ENCODE results near the gene PLOD1. TPM values are rescaled to one million over a fixed set of nuclear protein-coding genes. Genes with fewer than 3 reads are reported as not detected.
"Not testable (repeated sequence)": the region's sequence is repeated elsewhere in the genome, so short reads cannot be mapped to it uniquely, and the experiment has no call there.

PLOD1 gene
- total and polyA plus RNA-seq, 2 of the 13 experiments (the other 11 are each of a cell fraction or from before 2014, with no cell fraction given) = 70.1 to 318 TPM

DNA sequence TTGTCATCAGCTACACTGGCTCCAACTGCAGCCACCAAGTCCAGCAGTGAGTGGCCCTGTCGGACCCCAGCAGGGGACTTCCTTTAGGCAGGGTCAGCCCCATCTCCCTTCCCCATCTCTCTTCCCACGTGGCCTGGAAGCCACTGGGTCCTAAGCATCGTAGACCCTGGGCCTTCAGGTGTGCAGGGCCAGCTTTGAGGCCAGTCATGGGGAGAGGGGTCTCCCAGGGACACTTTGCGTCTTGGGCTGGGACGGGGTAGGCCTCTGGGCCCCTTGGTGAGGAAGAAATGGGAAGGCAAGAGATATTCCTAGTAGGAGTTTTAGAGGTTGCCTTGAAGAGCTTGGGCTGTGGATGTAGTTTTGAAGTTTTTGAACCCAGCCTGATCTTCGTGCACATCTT is 72.7 kb downstream of the PLOD1 start:
- Histone ChIP-seq H3K79me2 (ENCODE audit: insufficient read depth, low read length) (no peaks in the 10 kb centered on the region), H3K4me1 (ENCODE audit: insufficient read depth, low read length) (no peaks in the 10 kb centered on the region), H3K36me3 (replicated peaks in 1 of 2; ENCODE audit: control insufficient read depth in 1 of 2, insufficient read depth in 2 of 2, low read length in 2 of 2) (peaks cover 44 to 80% of the 10 kb centered on the region in 2 experiments), H3K27me3 (ENCODE audit: control insufficient read depth in 1 of 2, insufficient read depth in 2 of 2, low read length in 2 of 2) (no peaks in the 10 kb centered on the region), H3K4me3 (replicated peaks in 1 of 3; ENCODE audit: insufficient read depth in 1 of 3, low read depth in 2 of 3, low read length in 3 of 3) (no peak overlapping the region), H3K27ac (ENCODE audit: extremely low read length, insufficient read depth, low read length) (no peak overlapping the region), H2AFZ (ENCODE audit: low read length) (no peak overlapping the region), H3K4me2 (ENCODE audit: low read depth, low read length) (no peak overlapping the region), H4K20me1 (ENCODE audit: insufficient read depth, low read length) (no peaks in the 10 kb centered on the region), H3K9ac (ENCODE audit: insufficient read depth, low read depth, low read length) (no peak overlapping the region), H3K9me3 (ENCODE audit: low read length) (no peaks in the 10 kb centered on the region)
- ChIA-PET POLR2A (interaction anchor here (1.1 kb wide), 1 partner anchor 12 kb away, joined by 3 read pairs; the partner anchor contains the start of gene MIIP), CTCF (ENCODE audit: low intra/inter-chr PET ratio, low total read pairs) (no interaction called here)
- no TSS peak for BruUV-seq (replicated peaks)
- intact Hi-C loops (cut with micrococcal nuclease; ENCODE audit: unreplicated experiment) = no loop called here
- no peak for FAIRE-seq
- no peak for DNase-seq (ENCODE audit: low spot score)
- in situ Hi-C loops (cut with HindIII; ENCODE audit: extremely low pct_ligation_motif_present, low pct_unique_long_range_greater_than_20kb) = no loop called here
- TF ChIP-seq NCOA1 (CRISPR knock-in tag; IDR thresholded peaks at IDR 0.05) (no peak), SRY (CRISPR knock-in tag; IDR thresholded peaks at IDR 0.05) (no peak), MLX (CRISPR knock-in tag; IDR thresholded peaks at IDR 0.05) (no peak), ZNF382 (CRISPR knock-in tag; IDR thresholded peaks at IDR 0.05; ENCODE audit: borderline replicate concordance) (no peak), EED (CRISPR knock-in tag; IDR thresholded peaks at IDR 0.05) (no peak), ZNF205 (CRISPR knock-in tag; IDR thresholded peaks at IDR 0.05) (no peak), TEAD2 (CRISPR knock-in tag; IDR thresholded peaks at IDR 0.05) (no peak), RARA (CRISPR knock-in tag; IDR thresholded peaks at IDR 0.05) (no peak)
- TF ChIP-seq, protein P1, sequence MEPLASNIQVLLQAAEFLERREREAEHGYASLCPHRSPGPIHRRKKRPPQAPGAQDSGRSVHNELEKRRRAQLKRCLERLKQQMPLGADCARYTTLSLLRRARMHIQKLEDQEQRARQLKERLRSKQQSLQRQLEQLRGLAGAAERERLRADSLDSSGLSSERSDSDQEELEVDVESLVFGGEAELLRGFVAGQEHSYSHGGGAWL (CRISPR knock-in tag; IDR thresholded peaks at IDR 0.05) = no peak
- WGBS (ENCODE audit: low lambda C conversion rate) = 96% methylated on average over 5 of the region's 6 CpGs
- ATAC-seq = no peak; the same call in 2 of the 3 replicates

- H3K9me3 ChIP-seq (ENCODE audit: low read length); H3K4me1 ChIP-seq (ENCODE audit: insufficient read depth, low read length); BruUV-seq (replicated peaks); POLR2A ChIA-PET; H3K9ac ChIP-seq (ENCODE audit: insufficient read depth, low read depth, low read length); CTCF ChIA-PET (ENCODE audit: low intra/inter-chr PET ratio, low total read pairs); H3K4me3 ChIP-seq (replicated peaks in 1 of 3; ENCODE audit: insufficient read depth in 1 of 3, low read depth in 2 of 3, low read length in 3 of 3); H4K20me1 ChIP-seq (ENCODE audit: insufficient read depth, low read length); H3K4me2 ChIP-seq (ENCODE audit: low read depth, low read length); DNase-seq (ENCODE audit: low spot score); ATAC-seq; in situ Hi-C loops (cut with HindIII; ENCODE audit: extremely low pct_ligation_motif_present, low pct_unique_long_range_greater_than_20kb); FAIRE-seq; H3K79me2 ChIP-seq (ENCODE audit: insufficient read depth, low read length); H2AFZ ChIP-seq (ENCODE audit: low read length); intact Hi-C loops (cut with micrococcal nuclease; ENCODE audit: unreplicated experiment); H3K27ac ChIP-seq (ENCODE audit: extremely low read length, insufficient read depth, low read length); H3K27me3 ChIP-seq (ENCODE audit: control insufficient read depth in 1 of 2, insufficient read depth in 2 of 2, low read length in 2 of 2): not testable (repeated sequence)
- WGBS (ENCODE audit: low lambda C conversion rate) = 100% methylated on average over 1 of the region's 33 CpGs
- peaks cover 43 to 77% of the 10 kb centered on the region in 2 experiments for H3K36me3 ChIP-seq (replicated peaks in 1 of 2; ENCODE audit: control insufficient read depth in 1 of 2, insufficient read depth in 2 of 2, low read length in 2 of 2)
These were observed 73.8 kb downstream of the PLOD1 start for GRCh38 chr1:12008355-12008754.
